ENCODE data around the gene ZC3H10. TPM values are rescaled to one million over a fixed set of nuclear protein-coding genes. Genes with fewer than 3 reads are reported as not detected.

Gene ZC3H10
- total and polyA plus RNA-seq, 2 experiments from 2014 or later = 2.7 to 5.4 TPM

DNA sequence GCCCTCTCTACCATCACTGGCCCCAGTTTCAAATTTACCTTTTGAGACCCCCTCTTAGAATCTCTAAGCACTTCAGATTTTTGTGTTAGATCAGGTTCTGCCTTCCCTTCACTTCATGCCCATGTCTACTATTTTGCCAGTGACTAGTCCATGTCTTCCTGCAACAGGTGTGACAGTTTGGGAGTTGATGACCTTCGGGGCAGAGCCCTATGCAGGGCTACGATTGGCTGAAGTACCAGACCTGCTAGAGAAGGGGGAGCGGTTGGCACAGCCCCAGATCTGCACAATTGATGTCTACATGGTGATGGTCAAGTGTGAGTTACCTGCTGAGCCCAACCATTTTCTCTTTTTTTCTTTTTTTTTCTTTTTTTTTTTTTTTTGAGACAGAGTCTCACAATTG lies 19.5 kb upstream of the ZC3H10 start:
- peaks cover 83% of the 10 kb centered on the region for H3K36me3 Mint-ChIP-seq (ENCODE audit: low read depth)
- Histone ChIP-seq H3K79me2 (replicated peaks; ENCODE audit: insufficient read depth) (no peaks in the 10 kb centered on the region), H3K27me3 (ENCODE audit: insufficient read depth) (no peaks in the 10 kb centered on the region), H3K4me3 (no peak overlapping the region), H4K20me1 (replicated peaks; ENCODE audit: insufficient read depth) (no peaks in the 10 kb centered on the region), H3F3A (replicated peaks; ENCODE audit: low read depth) (peaks cover 25% of the 10 kb centered on the region), H3K4me2 (no peak overlapping the region), H3K4me1 (ENCODE audit: insufficient read depth) (peaks cover 6% of the 10 kb centered on the region; the same call in 1 of the 2 replicates), H3K27ac (ENCODE audit: low read depth) (no peak overlapping the region), H3K36me3 (ENCODE audit: insufficient read depth) (peaks cover 51% of the 10 kb centered on the region), H3K9me2 (ENCODE audit: insufficient read depth) (no peaks in the 10 kb centered on the region), H2AFZ (no peak overlapping the region)
- ATAC-seq (no peak), DNase-seq (ENCODE audit: low spot score) (no peak)
- H3K9me3 Mint-ChIP-seq = no peaks in the 10 kb centered on the region
- TF ChIP-seq NANOG (IDR thresholded peaks at IDR 0.05; ENCODE audit: borderline replicate concordance) (no peak), EZH2phosphoT487 (IDR thresholded peaks at IDR 0.05; ENCODE audit: unreplicated experiment) (no peak)
- TF ChIP-seq, protein P1, sequence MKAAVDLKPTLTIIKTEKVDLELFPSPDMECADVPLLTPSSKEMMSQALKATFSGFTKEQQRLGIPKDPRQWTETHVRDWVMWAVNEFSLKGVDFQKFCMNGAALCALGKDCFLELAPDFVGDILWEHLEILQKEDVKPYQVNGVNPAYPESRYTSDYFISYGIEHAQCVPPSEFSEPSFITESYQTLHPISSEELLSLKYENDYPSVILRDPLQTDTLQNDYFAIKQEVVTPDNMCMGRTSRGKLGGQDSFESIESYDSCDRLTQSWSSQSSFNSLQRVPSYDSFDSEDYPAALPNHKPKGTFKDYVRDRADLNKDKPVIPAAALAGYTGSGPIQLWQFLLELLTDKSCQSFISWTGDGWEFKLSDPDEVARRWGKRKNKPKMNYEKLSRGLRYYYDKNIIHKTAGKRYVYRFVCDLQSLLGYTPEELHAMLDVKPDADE (IDR thresholded peaks at IDR 0.05) = no peak
- H3K4me1 Mint-ChIP-seq = peaks cover 6% of the 10 kb centered on the region; the same call in 2 of the 3 replicates
- H3K4me3 Mint-ChIP-seq = no peak overlapping the region
- peaks cover 5% of the 10 kb centered on the region for H3K27me3 Mint-ChIP-seq (ENCODE audit: insufficient read depth, low read depth, poor library complexity)
- H3K27ac Mint-ChIP-seq = no peak overlapping the region

DNA sequence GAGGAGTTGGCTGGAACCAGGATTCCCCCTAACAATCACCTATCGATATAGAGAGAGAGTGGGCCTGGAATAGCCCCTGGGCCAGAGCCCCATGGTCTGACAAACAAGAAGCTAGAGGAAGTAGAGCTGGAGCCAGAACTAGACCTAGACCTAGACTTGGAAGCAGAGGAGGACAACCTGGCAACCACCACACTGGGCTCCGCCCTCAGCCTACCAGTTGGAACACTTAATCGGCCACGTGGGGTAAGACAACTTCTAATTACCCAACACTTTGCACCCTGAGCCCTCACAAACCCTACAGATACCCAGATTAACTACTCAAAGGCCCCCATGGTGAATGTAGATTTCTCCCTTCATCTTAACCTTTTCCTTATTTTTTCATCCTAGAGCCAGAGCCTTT lies 18.3 kb upstream of the ZC3H10 start:
- Mint-ChIP-seq H3K36me3 (ENCODE audit: low read depth) (peaks cover 74% of the 10 kb centered on the region), H3K4me1 (peaks cover 6% of the 10 kb centered on the region; the same call in 2 of the 3 replicates), H3K9me3 (no peaks in the 10 kb centered on the region)

More for the DNA sequence above, 18.3 kb upstream of the ZC3H10 start:
- peaks cover 4% of the 10 kb centered on the region for H3K79me2 ChIP-seq (replicated peaks; ENCODE audit: insufficient read depth)
- Mint-ChIP-seq H3K4me3 (no peak overlapping the region; the same call in 2 of the 3 replicates), H3K27me3 (ENCODE audit: insufficient read depth, low read depth, poor library complexity) (peaks cover 14% of the 10 kb centered on the region), H3K27ac (no peak overlapping the region)
- ATAC-seq = no peak
- no peaks in the 10 kb centered on the region for H3K27me3 ChIP-seq (ENCODE audit: insufficient read depth)
- TF ChIP-seq, protein P2, sequence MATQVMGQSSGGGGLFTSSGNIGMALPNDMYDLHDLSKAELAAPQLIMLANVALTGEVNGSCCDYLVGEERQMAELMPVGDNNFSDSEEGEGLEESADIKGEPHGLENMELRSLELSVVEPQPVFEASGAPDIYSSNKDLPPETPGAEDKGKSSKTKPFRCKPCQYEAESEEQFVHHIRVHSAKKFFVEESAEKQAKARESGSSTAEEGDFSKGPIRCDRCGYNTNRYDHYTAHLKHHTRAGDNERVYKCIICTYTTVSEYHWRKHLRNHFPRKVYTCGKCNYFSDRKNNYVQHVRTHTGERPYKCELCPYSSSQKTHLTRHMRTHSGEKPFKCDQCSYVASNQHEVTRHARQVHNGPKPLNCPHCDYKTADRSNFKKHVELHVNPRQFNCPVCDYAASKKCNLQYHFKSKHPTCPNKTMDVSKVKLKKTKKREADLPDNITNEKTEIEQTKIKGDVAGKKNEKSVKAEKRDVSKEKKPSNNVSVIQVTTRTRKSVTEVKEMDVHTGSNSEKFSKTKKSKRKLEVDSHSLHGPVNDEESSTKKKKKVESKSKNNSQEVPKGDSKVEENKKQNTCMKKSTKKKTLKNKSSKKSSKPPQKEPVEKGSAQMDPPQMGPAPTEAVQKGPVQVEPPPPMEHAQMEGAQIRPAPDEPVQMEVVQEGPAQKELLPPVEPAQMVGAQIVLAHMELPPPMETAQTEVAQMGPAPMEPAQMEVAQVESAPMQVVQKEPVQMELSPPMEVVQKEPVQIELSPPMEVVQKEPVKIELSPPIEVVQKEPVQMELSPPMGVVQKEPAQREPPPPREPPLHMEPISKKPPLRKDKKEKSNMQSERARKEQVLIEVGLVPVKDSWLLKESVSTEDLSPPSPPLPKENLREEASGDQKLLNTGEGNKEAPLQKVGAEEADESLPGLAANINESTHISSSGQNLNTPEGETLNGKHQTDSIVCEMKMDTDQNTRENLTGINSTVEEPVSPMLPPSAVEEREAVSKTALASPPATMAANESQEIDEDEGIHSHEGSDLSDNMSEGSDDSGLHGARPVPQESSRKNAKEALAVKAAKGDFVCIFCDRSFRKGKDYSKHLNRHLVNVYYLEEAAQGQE (IDR thresholded peaks at IDR 0.05; ENCODE audit: unreplicated experiment) = no peak
- TF ChIP-seq, protein P3, sequence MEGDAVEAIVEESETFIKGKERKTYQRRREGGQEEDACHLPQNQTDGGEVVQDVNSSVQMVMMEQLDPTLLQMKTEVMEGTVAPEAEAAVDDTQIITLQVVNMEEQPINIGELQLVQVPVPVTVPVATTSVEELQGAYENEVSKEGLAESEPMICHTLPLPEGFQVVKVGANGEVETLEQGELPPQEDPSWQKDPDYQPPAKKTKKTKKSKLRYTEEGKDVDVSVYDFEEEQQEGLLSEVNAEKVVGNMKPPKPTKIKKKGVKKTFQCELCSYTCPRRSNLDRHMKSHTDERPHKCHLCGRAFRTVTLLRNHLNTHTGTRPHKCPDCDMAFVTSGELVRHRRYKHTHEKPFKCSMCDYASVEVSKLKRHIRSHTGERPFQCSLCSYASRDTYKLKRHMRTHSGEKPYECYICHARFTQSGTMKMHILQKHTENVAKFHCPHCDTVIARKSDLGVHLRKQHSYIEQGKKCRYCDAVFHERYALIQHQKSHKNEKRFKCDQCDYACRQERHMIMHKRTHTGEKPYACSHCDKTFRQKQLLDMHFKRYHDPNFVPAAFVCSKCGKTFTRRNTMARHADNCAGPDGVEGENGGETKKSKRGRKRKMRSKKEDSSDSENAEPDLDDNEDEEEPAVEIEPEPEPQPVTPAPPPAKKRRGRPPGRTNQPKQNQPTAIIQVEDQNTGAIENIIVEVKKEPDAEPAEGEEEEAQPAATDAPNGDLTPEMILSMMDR (conservative IDR thresholded peaks at IDR 0.05; ENCODE audit: low read depth in 2 of 2) = no peak
- TF ChIP-seq EZH2 (IDR thresholded peaks at IDR 0.05; ENCODE audit: low read depth, unreplicated experiment) (no peak), JUNB (IDR thresholded peaks at IDR 0.05; ENCODE audit: unreplicated experiment) (no peak), STAT1 (IDR thresholded peaks at IDR 0.05; ENCODE audit: unreplicated experiment) (no peak)
- TF ChIP-seq, protein P4, sequence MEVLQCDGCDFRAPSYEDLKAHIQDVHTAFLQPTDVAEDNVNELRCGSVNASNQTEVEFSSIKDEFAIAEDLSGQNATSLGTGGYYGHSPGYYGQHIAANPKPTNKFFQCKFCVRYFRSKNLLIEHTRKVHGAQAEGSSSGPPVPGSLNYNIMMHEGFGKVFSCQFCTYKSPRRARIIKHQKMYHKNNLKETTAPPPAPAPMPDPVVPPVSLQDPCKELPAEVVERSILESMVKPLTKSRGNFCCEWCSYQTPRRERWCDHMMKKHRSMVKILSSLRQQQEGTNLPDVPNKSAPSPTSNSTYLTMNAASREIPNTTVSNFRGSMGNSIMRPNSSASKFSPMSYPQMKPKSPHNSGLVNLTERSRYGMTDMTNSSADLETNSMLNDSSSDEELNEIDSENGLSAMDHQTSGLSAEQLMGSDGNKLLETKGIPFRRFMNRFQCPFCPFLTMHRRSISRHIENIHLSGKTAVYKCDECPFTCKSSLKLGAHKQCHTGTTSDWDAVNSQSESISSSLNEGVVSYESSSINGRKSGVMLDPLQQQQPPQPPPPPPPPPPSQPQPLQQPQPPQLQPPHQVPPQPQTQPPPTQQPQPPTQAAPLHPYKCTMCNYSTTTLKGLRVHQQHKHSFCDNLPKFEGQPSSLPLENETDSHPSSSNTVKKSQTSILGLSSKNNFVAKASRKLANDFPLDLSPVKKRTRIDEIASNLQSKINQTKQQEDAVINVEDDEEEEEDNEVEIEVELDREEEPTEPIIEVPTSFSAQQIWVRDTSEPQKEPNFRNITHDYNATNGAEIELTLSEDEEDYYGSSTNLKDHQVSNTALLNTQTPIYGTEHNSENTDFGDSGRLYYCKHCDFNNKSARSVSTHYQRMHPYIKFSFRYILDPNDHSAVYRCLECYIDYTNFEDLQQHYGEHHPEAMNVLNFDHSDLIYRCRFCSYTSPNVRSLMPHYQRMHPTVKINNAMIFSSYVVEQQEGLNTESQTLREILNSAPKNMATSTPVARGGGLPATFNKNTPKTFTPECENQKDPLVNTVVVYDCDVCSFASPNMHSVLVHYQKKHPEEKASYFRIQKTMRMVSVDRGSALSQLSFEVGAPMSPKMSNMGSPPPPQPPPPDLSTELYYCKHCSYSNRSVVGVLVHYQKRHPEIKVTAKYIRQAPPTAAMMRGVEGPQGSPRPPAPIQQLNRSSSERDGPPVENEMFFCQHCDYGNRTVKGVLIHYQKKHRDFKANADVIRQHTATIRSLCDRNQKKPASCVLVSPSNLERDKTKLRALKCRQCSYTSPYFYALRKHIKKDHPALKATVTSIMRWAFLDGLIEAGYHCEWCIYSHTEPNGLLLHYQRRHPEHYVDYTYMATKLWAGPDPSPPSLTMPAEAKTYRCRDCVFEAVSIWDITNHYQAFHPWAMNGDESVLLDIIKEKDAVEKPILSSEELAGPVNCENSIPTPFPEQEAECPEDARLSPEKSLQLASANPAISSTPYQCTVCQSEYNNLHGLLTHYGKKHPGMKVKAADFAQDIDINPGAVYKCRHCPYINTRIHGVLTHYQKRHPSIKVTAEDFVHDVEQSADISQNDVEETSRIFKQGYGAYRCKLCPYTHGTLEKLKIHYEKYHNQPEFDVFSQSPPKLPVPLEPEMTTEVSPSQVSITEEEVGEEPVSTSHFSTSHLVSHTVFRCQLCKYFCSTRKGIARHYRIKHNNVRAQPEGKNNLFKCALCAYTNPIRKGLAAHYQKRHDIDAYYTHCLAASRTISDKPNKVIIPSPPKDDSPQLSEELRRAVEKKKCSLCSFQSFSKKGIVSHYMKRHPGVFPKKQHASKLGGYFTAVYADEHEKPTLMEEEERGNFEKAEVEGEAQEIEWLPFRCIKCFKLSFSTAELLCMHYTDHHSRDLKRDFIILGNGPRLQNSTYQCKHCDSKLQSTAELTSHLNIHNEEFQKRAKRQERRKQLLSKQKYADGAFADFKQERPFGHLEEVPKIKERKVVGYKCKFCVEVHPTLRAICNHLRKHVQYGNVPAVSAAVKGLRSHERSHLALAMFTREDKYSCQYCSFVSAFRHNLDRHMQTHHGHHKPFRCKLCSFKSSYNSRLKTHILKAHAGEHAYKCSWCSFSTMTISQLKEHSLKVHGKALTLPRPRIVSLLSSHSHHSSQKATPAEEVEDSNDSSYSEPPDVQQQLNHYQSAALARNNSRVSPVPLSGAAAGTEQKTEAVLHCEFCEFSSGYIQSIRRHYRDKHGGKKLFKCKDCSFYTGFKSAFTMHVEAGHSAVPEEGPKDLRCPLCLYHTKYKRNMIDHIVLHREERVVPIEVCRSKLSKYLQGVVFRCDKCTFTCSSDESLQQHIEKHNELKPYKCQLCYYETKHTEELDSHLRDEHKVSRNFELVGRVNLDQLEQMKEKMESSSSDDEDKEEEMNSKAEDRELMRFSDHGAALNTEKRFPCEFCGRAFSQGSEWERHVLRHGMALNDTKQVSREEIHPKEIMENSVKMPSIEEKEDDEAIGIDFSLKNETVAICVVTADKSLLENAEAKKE (CRISPR knock-in tag; IDR thresholded peaks at IDR 0.05) = no peak
- peaks cover 43% of the 10 kb centered on the region for H3K36me3 ChIP-seq (ENCODE audit: insufficient read depth)
- DNase-seq (ENCODE audit: low spot score) = no peak
- H4K20me1 ChIP-seq (replicated peaks; ENCODE audit: insufficient read depth) = no peaks in the 10 kb centered on the region
- H3K27ac ChIP-seq (ENCODE audit: low read depth) = no peak overlapping the region
- no peaks in the 10 kb centered on the region for H3K9me2 ChIP-seq (ENCODE audit: insufficient read depth)
- no peak overlapping the region for H3K4me3 ChIP-seq
- no peak overlapping the region for H2AFZ ChIP-seq
- peaks cover 26% of the 10 kb centered on the region for H3F3A ChIP-seq (replicated peaks; ENCODE audit: low read depth)
- peaks cover 6% of the 10 kb centered on the region; the same call in 1 of the 2 replicates for H3K4me1 ChIP-seq (ENCODE audit: insufficient read depth)
- no peak overlapping the region for H3K4me2 ChIP-seq
